HG02840 (cell line): ENCODE results near the gene PLOD2.

Experiments used
- ATAC-seq: cut with Tn5 transposase; IDR thresholded peaks from one replicate; pipeline ENCODE4 v1.9.1; 2021; ENCODE audit warnings: mild to moderate bottlenecking, moderate library complexity, moderate number of reproducible peaks; ENCODE audit not compliant: unreplicated experiment, low FRiP score

The PLOD2 gene

DNA sequence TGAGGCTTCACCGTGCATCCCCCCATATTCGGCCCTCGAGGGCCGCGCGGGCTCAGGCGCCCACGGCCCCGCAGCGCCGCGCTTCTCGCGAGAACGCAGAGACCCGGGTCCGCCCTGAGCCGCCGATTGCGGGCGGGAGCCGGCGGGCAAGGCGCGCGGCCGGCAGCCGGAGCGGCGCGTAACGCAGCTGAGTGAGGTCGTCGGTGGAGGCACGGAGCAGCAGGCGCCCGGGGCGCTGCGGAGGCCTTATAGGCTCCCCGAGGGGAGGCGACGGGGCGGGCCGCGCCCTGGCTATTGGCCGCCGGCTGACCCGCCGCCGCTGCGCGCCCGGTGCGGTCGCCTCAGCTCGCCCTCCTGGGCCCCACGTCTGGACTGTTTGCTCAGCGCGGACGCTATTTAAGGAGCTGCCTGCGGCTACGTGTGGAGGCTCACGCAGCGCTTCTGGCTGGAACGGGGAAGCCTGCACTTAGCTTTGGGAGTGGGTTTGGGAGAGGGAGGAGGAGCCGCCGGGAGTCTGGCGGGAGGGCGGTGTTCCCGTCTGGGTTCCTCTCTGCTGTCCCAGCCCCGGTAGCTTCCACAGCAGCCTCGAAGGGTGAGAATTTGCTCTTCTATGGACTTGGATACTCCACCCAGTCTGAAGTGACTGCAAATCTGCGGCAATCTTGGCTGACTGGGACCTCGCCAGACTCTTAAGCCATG, at the start of gene PLOD2:
Gene PLOD2 (minus strand): TSS at position 221 of the 699 bp plus-strand sequence. CDS start 195 bp downstream, at position 26.
- no peak for ATAC-seq

DNA sequence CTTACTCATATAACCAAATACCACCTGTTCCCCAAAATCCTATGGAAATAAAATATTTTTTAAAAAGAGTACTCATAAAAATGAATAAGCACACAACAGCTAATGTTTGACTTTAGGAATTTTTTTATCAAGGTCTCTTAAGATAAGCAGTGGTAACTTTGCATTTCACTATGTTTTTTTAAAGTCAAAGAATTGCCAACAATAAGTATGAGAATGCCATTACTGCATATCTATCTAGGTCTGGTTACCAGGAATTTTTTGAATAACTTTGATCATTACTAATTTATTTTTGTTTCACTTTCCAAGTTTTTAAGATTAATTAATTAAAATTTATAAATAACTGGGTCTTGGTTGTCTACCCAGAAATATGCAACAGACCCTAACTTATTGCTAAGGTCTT, 48.4 kb upstream of the PLOD2 start:
- no peak for ATAC-seq

DNA sequence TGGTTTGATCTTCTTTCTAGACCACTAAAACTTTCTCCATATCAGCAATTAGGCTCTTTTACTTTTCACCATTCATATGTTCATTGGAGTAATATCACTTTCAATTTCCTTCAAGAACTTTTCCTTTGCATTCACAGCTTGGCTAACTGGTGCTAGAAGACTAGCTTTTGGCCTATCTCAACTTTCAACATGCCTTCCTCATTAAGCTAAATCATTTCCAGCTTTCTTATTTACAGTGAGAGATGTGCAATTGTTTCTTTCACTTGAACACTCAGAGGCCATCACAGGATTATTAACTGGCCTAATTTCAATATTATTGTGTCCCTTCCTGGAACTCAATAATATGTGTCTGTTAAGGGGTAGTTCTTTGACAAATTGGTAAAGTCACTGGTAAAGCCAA, 42.8 kb upstream of the PLOD2 start:
- no peak for ATAC-seq

DNA sequence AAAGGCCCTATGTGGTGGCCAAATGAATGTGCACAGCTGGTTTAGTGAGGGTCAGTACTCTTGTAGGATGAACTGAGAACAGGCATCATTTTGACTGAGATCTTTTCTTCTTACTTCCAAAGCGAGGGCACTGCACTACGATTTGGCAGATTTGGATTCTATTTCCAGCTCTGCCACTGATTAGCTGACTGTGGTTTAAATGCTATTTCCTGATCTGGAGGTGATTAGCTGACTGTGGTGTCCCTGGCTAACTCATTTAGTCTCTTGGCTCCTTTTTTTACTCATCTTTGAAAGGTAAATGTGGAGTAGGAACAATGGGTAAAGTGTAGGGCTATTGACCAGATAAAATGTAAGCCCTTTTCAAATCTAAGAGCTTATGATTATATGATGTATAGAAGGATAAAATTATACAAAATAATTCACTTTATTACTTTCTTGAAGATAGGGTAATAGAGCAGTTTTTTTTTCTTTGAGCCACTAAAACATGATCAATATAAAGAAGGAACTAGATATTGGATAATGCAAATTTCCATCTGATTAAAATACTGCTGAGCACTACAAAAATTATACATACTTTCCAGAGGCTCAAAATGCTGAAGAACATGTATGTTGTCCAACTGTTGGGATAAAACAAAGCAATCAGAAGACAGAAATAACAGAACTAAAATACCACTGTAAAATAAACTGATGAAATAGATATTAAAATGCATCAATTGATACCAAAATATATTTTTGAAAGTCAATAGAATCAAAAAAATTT, 39.7 kb upstream of the PLOD2 start:
- ATAC-seq, result no peak

DNA sequence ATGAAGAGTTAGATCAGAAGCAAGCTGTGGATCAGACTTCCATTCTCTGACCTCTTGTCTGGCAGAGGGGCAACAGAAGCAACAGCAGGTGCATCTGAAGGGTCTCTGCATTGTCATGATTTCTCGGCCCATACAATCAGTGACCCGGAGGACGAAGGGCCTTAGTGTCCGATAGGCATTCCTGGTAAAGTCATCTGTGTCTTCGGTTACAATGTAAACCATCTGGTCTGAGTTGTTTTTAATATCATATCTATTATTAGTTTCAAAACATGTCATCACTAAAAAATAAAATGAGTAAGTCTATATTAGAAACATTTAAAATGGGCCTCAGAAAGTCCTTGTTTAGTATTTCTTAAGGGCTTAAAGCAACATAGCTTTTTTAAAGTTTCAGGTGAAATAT, 38.8 kb upstream of the PLOD2 start:
- no peak for ATAC-seq

DNA sequence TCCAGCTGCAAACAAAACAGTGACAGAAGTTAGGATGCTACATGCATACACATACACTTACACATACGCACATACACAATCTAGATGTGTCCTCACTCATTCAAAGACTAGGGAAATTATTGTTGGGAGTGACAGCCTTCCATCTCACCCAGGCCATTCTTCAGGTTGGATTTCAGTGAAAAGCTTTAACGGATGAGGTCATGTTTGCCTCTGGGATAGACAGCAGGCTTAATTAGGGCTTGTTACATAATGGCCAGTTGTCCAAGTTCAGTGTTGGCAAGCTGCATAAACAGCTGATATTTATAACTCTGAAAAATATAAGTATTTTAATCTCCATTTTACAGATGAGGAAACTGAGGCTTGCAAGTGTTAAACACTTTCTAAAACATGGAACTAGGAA, 35.8 kb upstream of the PLOD2 start:
- ATAC-seq, result no peak

DNA sequence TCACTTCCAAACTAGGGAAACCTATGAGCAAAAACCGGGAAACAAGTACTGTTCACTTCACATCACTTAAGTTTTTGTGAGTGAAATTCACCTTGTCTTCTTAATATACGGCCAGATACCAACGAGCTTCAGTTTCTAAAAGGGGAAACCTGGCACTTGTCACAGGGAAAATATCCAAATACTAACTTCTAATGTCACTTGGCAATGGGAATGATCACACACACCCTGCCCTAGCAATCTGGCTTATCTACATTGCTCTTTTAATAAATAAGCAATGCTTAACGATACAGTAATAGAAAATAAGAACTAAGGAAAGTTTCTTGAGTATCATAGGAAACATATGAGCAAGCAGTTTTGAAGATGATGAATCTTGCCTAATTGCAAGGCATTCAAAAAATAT, 34.6 kb upstream of the PLOD2 start:
- no peak for ATAC-seq

DNA sequence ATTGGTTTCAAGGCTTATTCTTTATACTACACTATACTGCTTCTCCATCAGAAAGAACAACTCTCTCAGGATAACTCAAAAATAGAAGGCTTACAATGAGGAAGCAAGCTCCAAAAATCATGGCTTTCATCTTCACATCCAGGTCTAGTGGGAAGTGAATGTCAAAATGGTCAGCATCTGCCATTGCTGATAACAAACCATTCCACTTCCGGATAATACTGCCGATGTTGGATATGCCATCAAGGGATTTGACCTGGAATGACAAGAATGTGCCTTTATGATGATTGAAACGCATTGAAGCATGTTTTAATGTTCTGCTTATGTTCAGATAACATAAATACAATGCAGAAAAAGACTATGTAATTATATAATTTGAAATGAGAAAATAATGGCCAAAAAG, 34.0 kb upstream of the PLOD2 start:
- ATAC-seq, result no peak

DNA sequence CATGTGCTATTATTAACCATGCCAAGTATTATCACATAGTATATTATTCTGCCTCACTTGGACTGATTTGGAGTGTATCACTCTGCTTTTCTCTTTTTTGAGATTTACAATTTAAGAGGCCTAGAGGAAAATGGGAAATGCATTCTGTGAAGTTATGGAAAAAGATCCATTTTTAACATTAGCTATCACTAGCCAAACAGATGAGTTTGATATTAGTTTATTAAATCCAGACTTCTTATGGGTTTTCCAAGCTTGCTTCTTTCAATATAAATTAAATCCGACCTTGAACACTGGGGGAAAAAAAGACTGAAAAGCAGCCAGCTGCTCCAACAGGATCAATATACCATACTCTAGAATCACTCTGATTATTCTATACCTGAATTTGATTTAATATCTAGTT, 30.1 kb upstream of the PLOD2 start:
- no peak for ATAC-seq

DNA sequence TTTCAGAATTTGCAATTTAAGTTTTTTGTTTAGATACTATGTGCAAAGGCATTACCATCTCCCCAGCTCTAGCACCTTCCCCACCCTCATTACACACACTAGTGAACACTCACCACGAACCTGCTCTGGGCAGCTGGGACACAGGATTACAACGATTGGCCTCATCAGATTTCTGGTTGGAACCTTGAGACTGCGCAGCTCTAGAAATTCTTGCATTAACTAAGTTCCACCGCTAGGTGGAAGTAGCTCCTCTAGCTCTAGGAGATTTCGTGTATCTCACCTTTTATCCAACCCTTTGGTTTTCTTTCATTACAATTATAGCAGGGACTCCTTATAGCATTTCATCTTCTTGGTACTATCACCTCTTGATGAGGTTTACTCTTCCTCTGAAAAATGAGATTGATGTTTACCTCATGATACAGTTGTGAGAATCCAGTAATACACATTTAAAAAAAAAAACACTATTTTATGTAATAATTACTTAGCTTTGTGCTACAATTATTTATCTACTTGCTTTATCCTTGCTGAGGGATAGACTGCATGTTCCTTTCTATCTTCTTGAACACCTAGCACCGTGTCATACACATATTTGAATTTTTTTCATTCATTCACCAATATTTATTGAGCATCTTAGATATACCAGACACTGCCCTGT, 28.7 kb upstream of the PLOD2 start:
- no peak for ATAC-seq

DNA sequence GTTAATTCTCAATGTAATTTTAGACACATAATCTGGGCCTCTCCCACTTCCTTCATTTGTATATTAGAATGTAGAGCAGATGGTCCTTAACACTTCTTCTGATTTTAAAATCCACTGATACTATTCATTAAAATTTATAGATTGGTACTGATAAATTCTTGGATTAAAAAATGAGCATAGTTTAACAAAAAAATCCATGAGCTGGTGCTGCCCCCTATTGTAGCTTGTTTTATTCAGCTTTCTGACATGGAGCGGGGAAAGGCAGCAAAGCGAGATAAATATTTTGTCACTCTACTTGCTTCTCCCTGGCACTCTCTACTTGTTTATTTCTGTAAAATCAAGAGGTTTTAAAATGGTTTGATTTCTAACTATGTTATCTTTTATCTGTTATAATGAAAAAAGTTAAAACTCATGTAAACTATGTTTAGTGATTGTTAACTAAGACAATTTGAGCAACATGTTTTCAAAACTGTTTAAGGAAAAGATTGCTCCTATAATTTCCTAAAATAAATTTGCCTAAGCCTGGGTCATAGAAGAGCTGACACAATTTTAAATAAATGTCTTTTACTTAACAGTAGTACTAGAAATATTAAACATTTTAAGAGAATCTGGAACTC, 26.5 kb upstream of the PLOD2 start:
- ATAC-seq, result no peak

DNA sequence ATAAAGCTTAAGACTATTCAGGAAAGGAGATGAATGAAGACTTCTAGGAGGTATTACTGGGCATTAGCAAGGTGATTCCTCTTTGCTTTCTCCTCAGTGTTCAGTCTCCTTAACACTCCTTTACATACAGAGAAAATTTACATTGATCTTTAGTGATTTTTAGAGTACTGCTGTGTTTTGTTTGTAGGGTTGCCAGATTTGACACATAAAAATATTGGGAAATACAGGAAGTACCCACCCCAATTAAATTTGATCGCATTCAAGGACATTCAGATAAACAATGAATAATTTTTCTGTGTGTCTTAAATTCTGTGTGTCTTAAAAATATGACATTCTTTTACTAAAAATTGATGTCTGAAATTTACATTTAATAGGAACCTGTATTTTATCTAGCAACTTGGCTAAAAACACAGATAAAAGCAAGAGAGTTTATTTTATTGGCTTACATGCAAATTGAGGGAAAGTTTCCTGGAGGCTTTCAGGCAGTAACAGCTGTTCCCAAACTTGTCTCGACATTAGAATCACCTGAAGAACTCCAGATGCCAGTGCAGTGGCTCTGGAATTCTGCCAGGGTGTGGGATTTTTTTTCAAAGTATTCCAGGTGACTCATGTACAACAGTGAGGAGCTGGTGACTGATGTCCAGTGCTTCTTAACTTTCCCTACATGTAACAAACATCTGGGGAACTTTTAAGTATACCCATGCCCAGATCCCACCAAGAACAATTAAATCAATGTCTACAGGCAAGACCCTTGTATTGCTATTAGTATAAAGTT, 23.4 kb upstream of the PLOD2 start:
- ATAC-seq, result no peak

DNA sequence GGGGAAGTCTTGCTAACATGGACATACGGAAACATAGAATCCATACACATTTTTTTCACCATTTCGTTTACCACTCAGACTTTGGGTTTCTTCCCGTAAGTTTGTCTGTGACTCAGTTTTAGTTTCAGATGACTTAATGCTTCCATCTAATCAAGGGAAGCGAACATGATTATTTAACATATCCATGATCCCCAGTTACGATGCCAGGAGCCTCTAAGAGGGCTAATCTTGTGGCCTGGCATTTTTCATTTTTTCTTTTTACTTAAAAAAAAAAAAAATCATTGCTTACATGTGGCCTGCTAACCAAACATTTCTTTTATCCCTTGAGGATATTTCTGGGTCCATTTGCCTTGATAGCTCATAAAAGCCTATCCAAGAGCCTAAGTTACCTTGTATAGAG, 20.2 kb upstream of the PLOD2 start:
- ATAC-seq, result no peak

DNA sequence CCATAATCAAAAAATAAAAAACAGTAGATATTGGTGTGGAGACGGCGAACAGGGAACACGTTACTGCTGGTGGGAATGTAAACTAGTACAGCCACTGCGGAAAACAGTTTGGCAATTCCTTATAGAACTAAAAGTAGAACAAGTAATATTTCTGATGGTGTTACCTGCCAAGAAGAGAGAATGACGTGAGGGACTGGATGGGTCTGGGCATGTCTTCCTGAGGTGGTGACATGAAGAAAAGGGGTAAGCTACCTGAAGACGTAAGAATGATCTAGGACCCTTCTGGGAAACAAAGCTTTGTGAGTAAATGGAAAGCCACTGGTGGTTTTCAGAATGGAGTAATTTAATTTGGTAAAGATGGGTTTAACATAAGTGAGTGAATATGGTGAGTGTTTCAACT, 19.4 kb upstream of the PLOD2 start:
- no peak for ATAC-seq

DNA sequence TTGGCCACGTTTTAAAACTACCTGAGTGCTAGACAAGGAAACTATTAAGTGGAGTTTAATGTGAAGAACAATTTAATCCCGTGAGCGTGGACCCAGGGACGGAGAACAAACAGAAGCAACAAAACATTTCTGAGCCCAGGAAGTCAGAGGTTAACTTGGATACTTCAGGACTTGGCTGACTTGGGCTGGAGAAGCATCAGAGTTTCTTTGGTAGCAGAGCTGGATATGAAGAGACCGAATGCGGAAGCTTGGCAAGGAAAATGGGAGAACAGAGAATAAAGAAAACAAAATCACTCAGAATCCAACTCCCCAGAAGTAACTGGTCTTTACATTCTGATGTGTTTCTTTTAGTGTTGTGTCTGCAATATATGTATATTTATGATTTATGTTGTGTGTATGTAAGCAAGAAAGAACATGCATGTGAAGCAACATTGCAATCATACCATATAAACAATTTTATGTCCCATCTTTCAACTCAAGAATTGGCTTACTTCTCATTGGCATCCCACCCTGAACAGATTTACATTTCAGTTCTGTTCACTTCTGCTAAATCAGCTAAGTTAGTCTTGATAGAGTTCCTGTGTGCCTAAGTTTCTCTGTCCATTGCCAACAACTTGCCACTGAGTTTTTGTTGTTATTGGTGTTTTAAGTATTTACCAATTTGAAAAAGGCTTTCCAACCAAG, 17.2 kb upstream of the PLOD2 start:
- ATAC-seq, result no peak

DNA sequence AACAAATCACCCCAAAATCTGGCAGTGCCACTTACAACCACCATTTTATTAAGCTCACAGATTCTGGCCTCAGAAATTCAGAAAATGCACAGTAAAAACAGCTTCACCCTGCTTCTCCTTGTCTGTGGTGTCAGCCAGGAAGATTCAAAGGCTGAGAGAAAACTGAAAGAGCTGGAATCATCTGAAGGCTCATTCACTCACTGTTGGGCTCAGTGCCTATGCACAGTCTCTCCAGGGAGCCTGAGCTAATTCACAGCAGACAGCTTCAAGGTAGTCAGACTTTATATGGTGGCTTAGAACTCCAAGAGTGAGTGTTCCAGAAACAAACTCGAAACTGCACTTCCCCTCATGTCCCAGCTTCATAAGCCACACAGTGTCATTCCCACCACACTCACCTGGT, 16.5 kb upstream of the PLOD2 start:
- ATAC-seq, result no peak

DNA sequence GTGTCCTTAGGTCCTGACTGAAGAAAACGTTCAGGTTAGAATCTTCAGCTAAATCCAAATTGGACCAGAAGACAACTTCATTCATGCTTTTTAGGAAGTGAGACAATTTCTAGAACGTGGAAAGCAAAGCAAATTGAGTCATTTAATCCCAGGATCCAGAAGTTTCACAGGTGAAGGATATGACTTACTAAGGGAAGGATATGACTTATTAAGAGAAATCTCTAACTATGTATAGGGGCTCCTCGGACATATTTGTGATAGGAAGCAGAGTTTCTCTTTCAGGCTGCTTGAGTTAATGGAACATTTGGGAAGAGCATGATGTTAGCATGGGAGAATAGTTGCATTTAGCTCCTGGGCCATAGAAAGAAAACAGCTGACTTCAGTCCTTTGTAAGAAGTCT, 16.1 kb upstream of the PLOD2 start:
- no peak for ATAC-seq

DNA sequence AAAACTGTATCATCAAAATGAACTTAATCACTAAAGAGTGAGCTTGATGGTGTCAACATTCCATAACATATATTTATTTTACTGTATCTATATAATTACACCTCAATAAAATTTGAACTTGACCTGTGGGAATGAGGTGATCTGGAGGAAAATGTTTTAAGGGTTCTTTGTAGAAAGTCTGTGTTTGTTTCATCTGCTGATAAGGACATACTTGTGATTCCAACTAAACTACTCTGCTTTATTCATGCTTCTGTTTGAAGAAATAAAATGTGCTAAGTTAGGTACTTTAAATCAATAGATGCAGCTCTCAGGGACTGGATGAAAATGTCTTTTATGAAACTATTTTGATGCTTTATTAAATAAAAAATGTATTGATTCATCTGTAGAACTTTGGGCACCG, 11.6 kb upstream of the PLOD2 start:
- ATAC-seq, result no peak

DNA sequence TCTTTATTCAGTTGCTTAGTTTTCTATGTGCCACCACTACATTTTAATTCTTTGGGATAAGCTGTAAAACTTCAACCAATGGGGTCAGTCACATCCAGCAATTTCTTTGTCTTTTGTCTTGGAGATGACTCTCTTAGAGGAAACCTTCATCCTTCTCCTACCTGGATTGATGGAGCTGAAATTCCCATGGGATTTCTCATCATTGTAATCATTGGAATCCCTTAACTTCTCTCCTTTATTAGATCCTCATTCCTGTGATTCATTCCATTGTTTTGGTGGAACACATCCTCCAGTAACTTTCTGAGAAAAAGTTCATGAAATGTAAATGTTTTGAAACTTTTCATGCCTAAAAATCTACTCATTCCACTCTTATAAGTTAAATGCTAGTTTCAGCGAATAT, 9.6 kb upstream of the PLOD2 start:
- no peak for ATAC-seq

DNA sequence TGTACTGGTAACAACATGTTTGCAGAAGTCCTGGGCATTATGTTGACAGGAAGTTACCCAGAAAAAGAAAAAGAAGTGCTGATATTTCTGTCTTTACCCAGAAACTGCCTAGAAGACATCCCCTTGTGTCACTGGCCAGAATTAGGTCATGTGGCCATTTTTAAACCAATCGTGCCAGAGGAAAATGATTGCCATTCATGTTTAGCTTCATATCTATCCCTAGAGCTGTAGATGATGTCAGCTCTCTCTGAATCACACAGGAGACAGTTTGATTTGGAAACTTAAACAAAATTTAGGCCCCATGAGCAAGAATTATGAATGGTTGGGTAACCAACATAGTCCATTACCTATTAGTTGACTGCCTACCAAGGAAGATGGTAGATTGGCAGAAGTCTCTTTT, 8.9 kb upstream of the PLOD2 start:
- ATAC-seq, result no peak
